HEK293T (cell line): ENCODE data around the gene ATP4A.

ENCODE experiments used
- ARNT ChIP-seq: fragments of 450-650 bp; IDR thresholded peaks from 2 replicates; pipeline ENCODE4 v1.6.1; 2017; ENCODE audit warnings: mild to moderate bottlenecking
- BHLHE40 ChIP-seq: fragments of 450-650 bp; IDR thresholded peaks from 2 replicates; pipeline ENCODE4 v1.6.1; 2016; ENCODE audit warnings: mild to moderate bottlenecking, moderate library complexity, borderline replicate concordance
- CTBP1 ChIP-seq: fragments of 450-650 bp; IDR thresholded peaks from 2 replicates; pipeline ENCODE4 v1.6.1; 2016; ENCODE audit warnings: borderline replicate concordance
- ELF4 ChIP-seq: fragments of 450-650 bp; IDR thresholded peaks from 2 replicates; pipeline ENCODE4 v1.6.1; 2017; ENCODE audit warnings: antibody characterized with exemption
- FOXA1 ChIP-seq: fragments of 450-650 bp; IDR thresholded peaks from 2 replicates; pipeline ENCODE4 v1.6.1; 2016; ENCODE audit warnings: mild to moderate bottlenecking
- FOXK2 ChIP-seq: fragments of 450-650 bp; IDR thresholded peaks from 2 replicates; pipeline ENCODE4 v1.6.1; 2016; ENCODE audit warnings: mild to moderate bottlenecking
- FOXM1 ChIP-seq: fragments of 450-650 bp; IDR thresholded peaks from 2 replicates; pipeline ENCODE4 v1.6.1; 2017; ENCODE audit warnings: mild to moderate bottlenecking, borderline replicate concordance
- L3MBTL2 ChIP-seq: fragments of 450-650 bp; conservative IDR thresholded peaks from 2 replicates; pipeline ENCODE4 v1.6.1; 2016; ENCODE audit warnings: mild to moderate bottlenecking
- NFRKB ChIP-seq: fragments of 450-650 bp; IDR thresholded peaks from 2 replicates; pipeline ENCODE4 v1.6.1; 2016; ENCODE audit warnings: mild to moderate bottlenecking, moderate library complexity
- PKNOX1 ChIP-seq: fragments of 450-650 bp; IDR thresholded peaks from 2 replicates; pipeline ENCODE4 v1.6.1; 2016
- SP1 ChIP-seq: fragments of 450-650 bp; IDR thresholded peaks from 2 replicates; pipeline ENCODE4 v1.6.1; 2017
- SUZ12 ChIP-seq: fragments of 450-650 bp; IDR thresholded peaks from 2 replicates; pipeline ENCODE4 v1.6.1; 2016; ENCODE audit warnings: mild to moderate bottlenecking
- TARDBP ChIP-seq: fragments of 450-650 bp; IDR thresholded peaks from 2 replicates; pipeline ENCODE4 v1.6.1; 2016
- ZNF384 ChIP-seq: fragments of 450-650 bp; IDR thresholded peaks from 2 replicates; pipeline ENCODE4 v1.6.1; 2016

GRCh38 chr19:35516310-35516709, 47.1 kb downstream of the ATP4A start:
- TF ChIP-seq FOXK2 = no peak
- TF ChIP-seq ELF4 = no peak
- TF ChIP-seq ZNF384 = no peak
- TF ChIP-seq FOXM1 = no peak
- no peak for TF ChIP-seq SUZ12
- TF ChIP-seq BHLHE40 = no peak
- no peak for TF ChIP-seq ARNT
- TF ChIP-seq SP1 = no peak
- TF ChIP-seq CTBP1 = no peak
- no peak for TF ChIP-seq TARDBP
- TF ChIP-seq L3MBTL2 = no peak
- TF ChIP-seq FOXA1 = no peak
- no peak for TF ChIP-seq PKNOX1
- TF ChIP-seq NFRKB = no peak
